ENCODE results near the gene TMEM63C.

TMEM63C gene

DNA sequence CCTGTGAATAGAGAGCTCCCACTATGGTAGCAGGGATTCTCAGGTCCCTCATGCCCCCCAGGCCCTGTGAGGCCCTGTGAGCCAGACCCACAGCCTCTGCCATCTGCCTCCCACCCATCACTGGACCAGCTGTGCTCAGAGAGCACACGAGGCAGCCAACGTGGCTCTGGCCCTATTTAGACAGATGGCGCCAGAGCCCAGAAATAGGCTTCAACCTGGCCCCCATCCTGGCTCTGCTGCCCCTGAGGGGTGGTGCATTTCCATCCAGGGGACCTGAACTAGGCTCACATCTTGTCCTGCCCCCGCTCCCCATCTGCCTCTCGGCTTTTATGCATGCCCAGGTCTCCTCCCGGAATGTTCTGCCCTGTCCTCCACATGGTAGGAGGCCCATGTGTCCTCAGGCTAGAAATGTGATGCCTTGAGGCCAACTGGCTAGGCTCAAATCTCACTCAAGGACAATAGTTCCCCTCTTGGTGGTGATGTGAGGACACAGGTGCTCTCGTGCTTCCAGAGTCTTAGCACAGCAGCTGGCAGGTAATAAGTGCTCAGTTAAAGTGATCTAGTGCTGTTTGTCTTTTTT, 18.9 kb downstream of the TMEM63C start:
- DNase-seq = no peak

DNA sequence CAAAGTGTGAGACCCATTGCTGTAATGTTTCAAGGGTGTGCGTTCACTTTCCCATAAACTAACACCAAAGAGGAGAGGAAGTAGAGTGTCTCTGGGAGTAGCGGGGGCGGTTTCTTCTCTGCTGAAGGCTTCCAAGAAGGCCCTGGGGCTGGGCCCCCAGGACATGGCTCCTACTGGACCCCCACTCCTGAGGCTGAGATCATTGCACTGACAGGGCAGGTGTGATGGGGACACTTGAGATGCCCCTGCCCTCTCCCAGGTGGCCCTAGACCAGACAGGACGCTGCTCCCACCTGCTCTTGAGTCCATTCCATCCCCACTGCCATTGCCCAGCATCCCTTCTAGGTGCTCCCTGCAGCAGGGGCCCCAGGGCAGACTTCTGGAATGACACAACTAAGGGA, 20.1 kb downstream of the TMEM63C start:
- no peak for DNase-seq

DNA sequence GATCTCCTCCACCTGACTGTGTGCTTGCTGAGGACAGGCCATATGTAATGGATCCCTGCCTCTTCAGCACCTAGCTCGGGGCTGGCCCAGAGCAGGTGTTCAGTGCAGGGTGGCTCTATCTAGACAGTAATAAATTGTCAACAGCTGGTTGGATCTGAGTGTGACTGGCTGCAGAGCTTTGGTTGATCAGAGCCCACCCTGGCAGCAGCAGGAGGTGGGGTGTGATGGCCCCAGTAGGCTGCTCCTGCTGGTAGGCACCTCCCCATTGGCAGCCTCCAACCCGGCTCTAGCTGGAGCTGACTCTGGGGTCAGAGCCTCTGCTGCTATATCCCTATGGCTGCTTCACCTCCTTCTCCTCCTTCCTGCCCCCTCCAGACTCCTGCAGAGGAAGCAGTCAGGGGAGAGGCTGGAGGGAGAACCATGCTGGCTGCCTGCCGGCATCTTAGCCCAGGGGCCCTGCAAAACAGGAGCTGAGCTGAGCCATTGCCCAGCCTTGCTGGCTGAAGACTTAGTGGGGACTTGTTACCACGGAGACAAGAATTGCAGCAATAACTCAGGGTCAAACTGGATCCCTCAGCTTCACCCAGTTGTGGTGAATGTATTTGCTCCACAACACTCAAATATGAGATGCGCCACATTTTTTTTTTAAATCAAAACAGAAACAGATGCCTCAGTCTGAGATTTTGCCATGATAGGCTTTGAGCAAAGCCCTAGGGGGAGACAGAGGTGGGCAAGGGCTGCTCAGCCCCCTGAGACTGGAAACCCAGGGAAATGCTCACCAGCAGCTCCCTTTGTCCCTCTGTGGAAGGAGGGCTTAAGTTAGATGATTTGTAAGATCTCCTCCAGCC, 22.2 kb downstream of the TMEM63C start:
- no peak for DNase-seq

DNA sequence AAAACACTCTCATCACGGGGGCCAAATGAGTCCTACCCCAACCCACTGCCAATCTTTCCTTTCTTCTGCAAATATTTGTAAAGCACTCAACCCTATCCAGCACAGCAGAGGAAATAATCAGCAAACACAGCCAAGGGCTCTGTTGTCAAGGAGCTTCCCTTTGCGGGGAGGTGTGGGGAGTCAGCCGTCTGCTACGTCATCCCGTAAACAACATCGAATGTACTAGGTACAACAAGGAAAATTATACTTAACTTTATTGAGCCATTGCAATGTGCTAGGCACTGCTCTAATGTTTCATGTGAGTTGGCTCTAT, 22.8 kb downstream of the TMEM63C start:
- DNase-seq = no peak

DNA sequence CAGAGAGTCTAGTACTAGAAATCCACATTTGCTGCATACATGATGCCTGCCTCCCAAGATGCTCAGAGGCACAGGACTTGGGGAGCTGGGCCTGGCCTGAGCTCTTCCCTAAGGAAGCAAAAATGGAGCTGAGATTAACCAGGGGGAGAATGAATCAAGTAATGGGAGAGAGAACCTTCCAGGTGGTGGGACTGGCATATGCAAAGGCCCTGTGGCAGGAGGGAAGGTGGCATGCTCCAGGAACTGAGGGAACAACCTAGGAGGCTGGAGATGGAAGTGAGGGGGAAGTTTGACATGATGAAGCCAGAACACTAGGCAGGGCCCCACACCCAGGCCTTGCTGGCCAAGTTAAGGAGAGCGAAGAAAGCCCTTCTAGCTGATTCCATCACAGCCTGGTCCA, 23.3 kb downstream of the TMEM63C start:
- no peak for DNase-seq

DNA sequence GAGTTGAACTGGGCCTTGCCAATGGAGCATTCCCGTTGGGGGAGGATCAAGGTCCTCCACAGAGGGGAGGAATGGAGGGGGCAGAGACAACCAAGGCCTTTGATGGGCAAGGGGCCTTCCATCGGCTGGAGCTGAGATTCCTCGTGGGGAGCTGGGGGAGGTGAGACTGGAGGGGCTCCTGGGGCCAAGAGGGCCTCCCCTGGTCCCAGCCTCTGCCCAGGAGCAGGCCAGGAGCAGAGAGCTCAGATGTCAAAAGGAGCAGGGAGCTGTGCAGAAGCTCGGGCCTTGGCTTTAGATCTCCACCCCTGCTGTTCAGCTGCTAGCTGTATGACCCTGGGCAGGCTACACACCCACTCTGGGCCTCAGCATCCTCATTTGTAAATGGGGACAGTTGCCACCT, 24.0 kb downstream of the TMEM63C start:
- DNase-seq = no peak

DNA sequence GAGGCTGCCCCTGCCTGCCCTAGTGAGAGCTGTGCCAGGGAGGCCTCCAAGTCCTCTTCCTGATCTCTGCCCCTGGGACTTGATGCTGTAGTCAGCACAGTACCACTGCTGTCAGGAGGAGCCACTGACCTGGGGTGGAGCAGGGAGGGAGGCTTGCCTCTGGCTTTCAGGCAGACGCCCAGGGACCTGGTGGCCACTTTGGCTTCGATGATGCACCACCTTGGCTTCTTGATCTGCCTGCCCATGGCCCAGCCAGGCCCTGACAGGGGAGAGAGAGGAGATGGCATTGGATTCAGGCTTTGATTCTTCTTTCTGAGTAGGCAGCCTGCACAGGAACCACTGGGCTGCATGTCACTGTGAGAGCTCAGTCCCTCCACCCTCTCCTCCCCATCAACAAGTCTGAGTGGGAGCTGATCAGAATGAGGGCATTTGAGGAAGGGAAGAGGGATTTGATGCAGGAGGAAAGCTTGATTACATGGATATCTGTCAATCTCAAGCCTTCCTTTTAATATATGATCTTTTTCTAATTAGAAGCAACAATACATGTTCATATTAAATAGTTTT, 24.7 kb downstream of the TMEM63C start:
- DNase-seq = no peak

DNA sequence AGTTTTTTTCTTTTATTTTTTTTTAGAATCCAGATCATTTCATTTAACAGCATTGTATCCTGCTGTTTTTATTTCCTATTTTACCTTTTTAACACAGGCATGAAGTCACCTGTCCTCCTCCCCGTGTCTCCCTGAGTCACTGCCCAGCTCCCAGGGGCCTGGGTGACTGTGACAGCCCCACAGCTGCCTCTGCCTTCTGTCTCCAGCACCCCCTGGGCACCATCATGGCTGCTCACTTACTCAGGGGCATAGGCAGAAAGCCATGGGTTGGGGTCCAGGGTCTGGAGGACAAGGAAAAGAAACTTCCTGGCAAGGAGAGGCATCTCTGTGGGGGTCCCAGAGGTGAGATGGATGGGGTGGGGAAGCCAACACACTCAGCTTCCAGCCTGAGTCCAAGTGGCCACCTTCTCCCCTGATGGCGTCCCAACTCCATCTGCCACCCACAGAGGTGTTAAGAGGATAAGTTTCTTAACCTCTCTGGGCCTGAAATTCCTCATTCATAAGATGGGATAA, 25.3 kb downstream of the TMEM63C start:
- no peak for DNase-seq

DNA sequence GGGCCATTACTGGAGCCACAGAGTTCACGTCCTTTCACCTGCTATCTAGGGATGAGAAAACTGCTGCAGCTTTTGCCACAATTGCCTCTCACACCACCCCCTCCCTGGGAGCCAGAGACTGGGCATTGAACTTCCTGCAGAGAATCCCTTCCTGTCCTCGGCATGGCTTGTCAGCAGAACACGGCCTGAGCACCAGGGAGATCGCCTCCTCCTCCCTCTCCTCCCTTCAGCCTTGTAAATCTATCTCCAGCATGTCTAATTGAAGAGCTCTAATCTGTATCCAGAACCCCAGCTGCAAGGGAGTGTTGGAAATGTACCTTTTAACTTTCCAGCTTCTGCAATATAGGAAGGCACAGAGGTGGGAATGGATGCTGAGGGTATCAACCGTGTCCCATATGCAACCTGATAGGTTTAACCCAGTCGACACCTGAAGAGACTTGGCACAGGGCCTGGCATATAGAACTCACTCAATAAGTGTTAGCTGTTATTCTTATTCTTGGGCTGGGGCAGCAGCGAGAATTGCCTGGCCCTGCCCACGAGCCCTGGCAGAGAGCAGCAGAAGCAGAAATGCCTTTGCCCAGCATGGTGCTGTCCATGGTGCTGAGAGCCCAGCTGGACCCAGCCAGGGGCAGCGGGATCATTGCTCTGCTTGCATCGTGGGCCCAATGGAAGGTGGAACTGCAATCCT, 26.8 kb downstream of the TMEM63C start:
- peak; percentile 55 for DNase-seq

DNA sequence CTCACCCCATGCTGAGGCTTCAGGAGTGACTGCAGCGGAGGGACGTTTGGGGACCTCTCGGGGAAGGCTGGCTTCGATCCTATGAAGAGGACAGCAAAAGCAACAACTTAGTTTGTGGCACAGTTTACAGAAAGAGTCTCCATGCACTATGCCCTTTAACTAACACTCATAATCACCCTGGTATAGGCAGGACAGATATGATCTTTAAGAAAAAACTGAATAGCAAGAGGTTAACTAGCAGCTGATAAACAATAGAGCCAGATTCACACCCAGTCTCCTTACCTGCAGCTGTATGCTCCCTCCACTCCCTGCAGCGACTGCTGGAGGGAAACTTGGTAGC, 27.4 kb downstream of the TMEM63C start:
- DNase-seq = no peak

DNA sequence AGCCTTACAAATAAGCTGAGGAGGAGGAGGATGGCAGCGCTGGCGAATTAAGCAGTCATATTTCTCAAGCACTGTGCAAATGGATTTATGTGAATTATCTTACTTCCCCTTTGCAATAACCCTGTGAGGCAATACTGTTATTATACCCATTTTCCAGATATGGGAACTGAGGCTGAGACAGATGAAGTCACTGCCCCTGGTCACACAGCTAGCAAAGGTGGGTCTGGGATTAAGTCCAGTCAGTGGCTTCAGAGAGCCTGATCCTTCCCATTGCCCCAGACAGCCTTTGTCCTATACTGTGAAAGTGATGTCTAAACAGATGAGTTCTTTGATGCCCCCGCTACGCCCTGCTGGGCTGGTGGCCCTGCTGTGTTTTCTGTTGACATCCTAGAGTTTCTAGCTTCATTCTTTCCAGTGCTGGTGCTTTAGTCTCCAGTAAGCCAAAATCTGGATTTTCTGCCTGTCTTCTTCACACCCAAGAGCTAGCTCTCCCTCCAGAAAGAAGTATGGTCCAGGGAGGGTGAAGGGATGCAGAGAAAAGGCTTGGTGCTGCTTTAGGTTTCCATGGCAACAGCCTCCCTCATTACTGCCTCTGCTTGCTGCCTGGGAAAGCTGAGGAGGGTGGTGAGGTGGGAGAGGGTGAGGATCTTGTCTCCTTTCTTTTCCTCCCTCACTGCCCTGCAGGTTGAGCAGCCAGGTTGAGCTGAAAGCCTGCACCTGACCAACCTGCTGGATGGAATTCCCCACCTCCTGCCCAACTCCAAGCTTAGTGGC, 30.7 kb downstream of the TMEM63C start:
- DNase-seq = no peak

DNA sequence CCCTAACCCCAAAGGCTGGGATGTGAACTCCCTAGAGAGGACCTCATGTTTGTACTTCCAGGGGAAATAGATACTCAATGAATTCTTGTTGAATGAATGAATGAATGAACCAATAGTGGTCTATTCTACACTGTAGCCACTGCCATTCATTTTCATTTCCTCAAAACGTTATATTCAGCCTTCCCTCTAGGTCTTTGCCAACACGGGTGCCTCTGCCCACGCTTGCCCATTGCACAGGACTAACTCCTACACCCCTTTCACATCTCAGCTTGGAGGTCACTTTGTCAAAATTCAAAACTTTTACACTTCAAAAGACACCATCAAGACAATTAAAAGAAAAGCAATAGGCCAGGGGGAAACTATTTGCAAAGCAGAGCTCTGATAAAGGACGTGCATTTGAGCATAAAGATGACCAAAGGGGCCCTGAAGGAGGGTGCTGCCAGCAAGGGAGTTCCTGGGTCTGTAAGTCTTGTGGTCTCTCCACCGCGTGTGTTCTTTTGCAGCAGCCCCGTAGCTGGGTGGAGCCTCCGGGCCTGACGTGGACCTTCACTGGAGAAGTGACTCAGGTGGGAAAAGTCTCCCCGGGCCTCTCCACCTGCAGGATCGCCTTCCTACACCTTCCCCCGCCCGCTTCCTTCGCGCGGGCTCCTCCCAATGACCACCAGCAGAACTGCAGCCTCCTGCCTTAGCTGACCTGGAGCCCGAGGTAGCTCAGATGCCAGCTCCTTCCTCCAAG, 31.5 kb downstream of the TMEM63C start:
- peak; percentile 23 for DNase-seq

DNA sequence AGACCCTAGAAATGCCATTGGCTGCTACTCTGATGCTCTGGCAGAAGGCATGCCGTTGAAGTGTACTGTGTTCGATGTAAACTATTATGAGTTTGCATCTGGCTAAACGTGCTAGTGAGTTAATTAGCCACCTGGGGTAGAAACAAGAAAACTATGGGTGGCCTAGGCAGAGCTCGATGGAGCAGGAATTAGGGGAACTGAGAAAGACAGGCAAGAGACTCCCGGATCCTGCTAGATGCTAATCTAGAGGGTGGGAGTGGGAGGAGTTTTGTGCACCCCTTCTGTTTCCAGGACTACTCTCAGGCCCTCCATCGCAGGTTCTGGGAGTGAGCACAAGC, 32.0 kb downstream of the TMEM63C start:
- no peak for DNase-seq

DNA sequence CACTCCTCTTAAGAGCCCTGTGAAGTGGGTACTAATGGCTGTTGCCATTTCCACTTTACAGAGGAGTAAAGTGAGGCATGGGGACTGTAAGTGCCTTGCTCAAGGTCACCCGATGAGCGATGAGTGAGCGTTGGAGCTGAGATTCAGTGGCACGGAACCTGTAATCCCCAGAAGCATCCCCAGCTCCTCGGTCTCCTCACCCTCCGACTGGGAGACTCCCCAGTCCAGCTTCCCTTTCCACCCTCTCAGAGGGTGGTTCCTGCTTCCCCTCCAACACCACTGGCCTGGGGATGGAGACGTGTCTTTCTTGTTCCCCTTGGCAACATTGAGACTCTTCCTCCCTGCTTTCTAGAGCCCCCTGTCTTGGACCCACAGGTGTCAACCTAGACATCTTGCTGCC, 32.6 kb downstream of the TMEM63C start:
- no peak for DNase-seq

DNA sequence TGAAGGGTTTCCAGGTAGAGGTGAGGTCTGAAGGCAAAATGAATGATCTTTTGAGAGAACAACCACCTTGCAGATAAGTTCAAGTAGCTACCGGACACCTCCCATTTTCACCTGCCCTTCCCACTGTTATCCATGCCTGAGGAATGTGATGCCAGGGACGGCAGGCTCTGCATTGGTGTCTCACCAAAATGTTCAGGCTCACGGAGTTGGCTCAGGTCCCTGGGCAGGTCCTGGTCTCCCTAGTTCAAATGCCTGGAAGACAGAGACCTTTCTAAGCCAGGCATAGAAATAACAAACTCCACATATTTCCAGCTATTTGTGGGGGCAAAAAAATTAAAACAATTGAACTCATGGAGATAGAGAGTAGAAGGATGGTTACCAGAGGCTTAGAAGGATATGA, 36.0 kb downstream of the TMEM63C start:
- no peak for DNase-seq

DNA sequence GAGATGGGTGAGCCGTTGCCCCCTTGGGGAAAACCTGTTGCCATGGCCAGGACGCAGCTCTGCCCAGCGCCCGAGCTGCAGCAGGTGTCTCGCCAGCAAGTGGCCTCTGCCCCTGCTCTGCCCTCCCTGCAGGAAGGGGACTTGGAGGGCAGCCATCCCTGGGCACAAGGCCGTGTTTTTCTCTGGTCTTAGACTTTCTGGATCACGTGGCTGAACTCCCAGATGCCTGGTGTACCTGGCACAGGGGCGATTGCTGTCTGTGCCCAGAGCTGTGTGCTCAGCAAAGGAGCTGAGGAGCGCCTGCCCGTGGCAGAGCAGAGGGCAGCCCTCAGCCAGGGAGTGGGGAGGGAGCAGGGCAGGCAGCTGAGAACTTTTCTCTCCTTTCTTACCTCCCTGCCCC, 38.0 kb downstream of the TMEM63C start:
- DNase-seq = no peak

DNA sequence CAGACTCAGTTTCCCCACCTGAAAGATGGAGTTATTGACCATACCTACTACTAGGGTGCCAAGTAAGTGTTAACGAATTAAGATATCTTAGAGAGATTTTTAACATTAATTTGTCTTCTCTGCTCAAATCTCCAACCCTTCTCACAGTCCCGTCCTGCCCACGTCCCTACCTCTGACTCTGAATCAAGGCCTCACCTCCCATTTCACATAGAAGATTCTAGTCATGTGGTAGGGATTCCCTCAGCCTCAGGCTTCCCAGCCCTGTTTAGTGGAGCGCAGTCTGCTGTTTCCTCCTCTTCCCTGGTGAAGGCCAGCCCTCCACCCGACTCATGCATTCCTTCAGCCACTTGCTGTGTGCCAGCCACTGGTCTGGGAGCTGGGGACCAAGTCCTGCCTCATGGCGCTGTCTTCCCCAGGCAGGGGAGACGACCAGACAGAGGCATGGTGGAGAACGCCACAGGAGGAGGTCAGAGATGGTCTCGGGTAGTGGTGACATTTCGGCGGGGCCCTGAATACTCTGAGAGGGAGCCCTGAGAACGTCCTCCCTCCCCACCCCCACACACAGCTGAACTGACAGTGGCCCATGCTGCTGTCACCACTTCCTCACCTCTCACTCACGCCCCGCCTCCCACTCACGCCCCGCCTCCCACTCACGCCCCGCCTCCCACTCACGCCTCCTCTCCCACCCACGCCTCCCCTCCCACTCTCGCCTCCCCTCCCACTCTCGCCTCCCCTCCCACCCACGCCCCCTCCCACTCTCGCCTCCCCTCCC, 38.8 kb downstream of the TMEM63C start:
- DNase-seq = no peak

DNA sequence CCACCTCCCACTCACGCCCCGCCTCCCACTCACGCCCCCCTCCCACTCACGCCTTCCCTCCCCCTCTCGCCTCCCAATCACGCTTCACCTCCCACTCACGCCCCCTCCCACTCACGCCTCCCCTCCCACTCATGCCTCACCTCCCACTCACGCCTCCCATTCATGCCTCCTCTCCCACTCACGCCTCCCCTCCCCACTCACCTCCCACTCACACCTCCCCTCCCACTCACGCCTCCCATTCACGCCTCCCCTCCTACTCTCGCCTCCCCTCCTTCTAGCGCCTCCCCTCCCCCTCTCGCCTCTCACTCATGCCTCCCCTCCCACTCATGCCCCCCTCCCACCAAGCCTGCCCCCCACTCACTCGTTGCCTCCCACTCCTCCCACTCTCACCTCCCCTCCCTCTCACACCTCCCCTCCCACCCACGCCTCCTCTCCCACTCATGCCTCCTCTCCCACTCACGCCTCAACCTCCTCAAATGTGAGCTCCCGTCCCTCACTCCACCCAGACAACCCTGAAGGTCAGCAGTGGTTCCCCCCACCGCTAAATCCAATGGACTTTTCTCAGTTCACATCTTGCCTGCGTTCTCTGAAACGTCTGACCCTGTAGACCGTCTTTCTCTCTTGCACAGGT, 39.8 kb downstream of the TMEM63C start:
- DNase-seq = no peak

DNA sequence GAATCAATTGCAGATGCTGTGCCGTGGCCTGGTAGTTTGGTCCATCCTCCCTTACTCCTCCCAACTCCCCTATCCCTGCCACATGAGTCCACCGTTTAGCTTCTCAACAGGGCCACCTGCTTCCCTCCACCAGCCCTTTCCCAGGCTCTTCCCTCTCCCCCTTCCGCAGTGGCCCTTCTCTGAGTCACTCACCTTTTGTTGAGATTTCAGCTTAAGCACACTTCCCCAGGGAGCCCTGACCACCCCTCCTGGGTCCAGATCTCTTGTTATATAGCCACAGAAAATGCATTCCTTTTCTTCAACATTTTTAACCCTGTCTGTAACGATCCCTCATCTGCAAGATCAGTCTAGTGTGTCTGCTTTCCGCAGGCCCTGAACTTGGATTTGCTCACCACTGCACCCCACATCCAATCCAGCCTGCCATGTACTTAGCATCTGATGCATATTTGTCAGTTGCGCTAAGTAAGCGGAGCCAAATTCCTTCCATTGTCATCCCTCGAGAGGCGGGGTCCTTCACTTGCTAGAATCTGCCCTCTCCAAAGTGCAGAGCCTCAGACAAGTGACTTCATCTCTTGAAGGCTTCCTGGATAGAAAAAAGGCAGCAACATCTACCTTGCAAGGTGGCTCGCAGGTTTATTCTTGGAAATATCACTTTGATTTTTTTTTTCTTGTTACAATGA, 41.1 kb downstream of the TMEM63C start:
- DNase-seq = no peak

DNA sequence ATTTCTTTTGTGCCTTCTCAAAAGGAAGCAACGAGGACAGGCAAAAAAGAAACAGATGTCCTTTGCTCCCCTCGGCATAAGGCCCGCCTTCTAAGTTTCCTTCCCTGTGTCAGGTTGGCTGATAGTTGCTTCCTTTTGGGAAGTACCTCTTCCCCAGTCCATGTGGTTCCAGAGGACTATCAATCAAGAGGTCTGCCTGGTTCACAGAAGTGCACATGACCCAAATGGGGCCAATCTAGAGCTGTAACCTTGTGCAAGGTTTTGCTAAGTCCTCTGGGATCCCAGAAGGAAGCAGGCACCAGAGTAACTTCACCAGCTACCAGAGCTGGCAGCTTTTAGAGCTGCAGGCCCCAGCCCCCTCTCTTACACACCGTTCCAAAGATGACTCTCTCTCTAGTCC, 42.6 kb downstream of the TMEM63C start:
- no peak for DNase-seq

DNA sequence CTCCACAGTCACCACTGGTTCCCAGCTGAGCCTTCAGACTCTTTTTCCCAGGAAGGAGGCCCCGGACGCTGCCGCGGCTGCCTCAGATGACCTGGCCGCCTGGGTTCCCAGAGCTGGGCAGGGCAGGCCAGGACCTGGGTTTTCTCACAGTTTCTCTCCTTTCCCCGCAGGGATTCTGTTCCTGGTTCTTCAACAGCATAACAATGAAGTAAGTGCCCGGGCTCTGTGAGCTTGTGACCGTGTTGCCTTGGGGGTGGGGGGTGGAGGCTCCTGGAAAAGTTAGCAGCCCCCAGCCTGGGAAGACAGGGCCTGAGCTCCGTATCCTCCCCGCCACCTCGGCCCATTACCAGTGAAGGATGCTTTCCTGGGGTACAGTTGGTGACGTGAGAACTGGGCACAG, 43.7 kb downstream of the TMEM63C start:
- no peak for DNase-seq

All from activated T-cell treated with anti-CD3 and anti-CD28 coated beads, Interleukin-2, amount 50 U/mL, for 1 hour (primary cell).